A673 (cell line): Measurements from ENCODE around the gene VSIR. TPM values are rescaled to one million over a fixed set of nuclear protein-coding genes. Genes with fewer than 3 reads are reported as not detected.

ENCODE experiments used
- BruUV-seq: library from RNA; stranded (reverse); fragments of 400-500 nt; replicated peaks from 2 replicates; lab custom pipeline; 2021; lab: Mats Ljungman, UMichigan
- CTCF ChIA-PET: fragments of 300-600 bp; sonication (Branson Sonifier 250); formaldehyde crosslinking; loops from one replicate; lab custom pipeline; 2022; ENCODE audit warnings: antibody characterized with exemption; lab: Charles Lee
- POLR2A ChIA-PET: fragments of 300-600 bp; sonication (Branson Sonifier 250); formaldehyde crosslinking; loops from one replicate; lab custom pipeline; 2022; ENCODE audit warnings: antibody characterized with exemption; ENCODE audit not compliant: low non-redundant PET; lab: Charles Lee
- DNase-seq: peaks from one replicate; pipeline ENCODE4 v3.0.0-alpha.2; 2015; ENCODE audit warnings: low spot score
- H3K27ac ChIP-seq: fragments of 200-600 bp; sonication (generic); 2 replicates; pipeline ENCODE4 v1.5.1; 2016; ENCODE audit warnings: mixed run types, low read depth, mild to moderate bottlenecking, mixed read lengths, antibody characterized with exemption, low read length; ENCODE audit not compliant: poor library complexity, severe bottlenecking
- H3K27me3 ChIP-seq: fragments of 200-600 bp; sonication (generic); replicated peaks from 2 replicates; pipeline ENCODE4 v1.6.1; 2017; ENCODE audit warnings: mixed run types, low read depth, mild to moderate bottlenecking, mixed read lengths, antibody characterized with exemption, low read length; ENCODE audit not compliant: insufficient read depth, poor library complexity
- H3K36me3 ChIP-seq: fragments of 200-600 bp; sonication (generic); 2 replicates; pipeline ENCODE4 v1.6.1; 2016; ENCODE audit warnings: mixed run types, mild to moderate bottlenecking, mixed read lengths, antibody characterized with exemption, low read length; ENCODE audit not compliant: insufficient read depth, poor library complexity, severe bottlenecking
- H3K4me1 ChIP-seq: fragments of 200-600 bp; sonication (generic); 2 replicates; pipeline ENCODE4 v1.6.1; 2017; ENCODE audit warnings: mixed run types, mild to moderate bottlenecking, mixed read lengths, antibody characterized with exemption, low read length; ENCODE audit not compliant: insufficient read depth, poor library complexity, severe bottlenecking
- H3K4me3 ChIP-seq: fragments of 200-600 bp; sonication (generic); 2 replicates; pipeline ENCODE4 v1.5.1; 2016; ENCODE audit warnings: low read depth, mixed run types, mild to moderate bottlenecking, mixed read lengths, low read length; ENCODE audit not compliant: poor library complexity, severe bottlenecking
- H3K9me3 ChIP-seq: fragments of 200-600 bp; sonication (generic); 2 replicates; pipeline ENCODE4 v1.6.1; 2016; ENCODE audit warnings: mixed run types, low read depth, mild to moderate bottlenecking, mixed read lengths, antibody characterized with exemption, low read length; ENCODE audit not compliant: poor library complexity, severe bottlenecking
- EZH2 ChIP-seq: fragments of 200-600 bp; sonication (generic); IDR thresholded peaks from 2 replicates; pipeline ENCODE4 v1.6.1; 2017; ENCODE audit warnings: borderline replicate concordance, low read depth, mild to moderate bottlenecking, mixed read lengths, antibody characterized with exemption, low read length; ENCODE audit not compliant: poor library complexity, severe bottlenecking
- intact Hi-C: fragments of 100-400 bp; cut with micrococcal nuclease; formaldehyde crosslinking; loops from one replicate; pipeline ENCODE4 v1.10.0; 2022; ENCODE audit not compliant: unreplicated experiment
- total RNA-seq: library from RNA; stranded (reverse); gene quantifications from 2 replicates; pipeline ENCODE4 v1.2.3, GENCODE V29; 2021
- TF ChIP-seq, protein P1 (sequence below): fragments of 300-800, 200-600 bp; sonication (generic); conservative IDR thresholded peaks from 2 replicates; pipeline ENCODE4 v1.5.1; 2017; ENCODE audit warnings: low read depth, mild to moderate bottlenecking, antibody characterized with exemption, low read length, moderate library complexity, mixed read lengths

Gene VSIR
- total RNA-seq, 1 experiment from 2014 or later: not detected

DNA sequence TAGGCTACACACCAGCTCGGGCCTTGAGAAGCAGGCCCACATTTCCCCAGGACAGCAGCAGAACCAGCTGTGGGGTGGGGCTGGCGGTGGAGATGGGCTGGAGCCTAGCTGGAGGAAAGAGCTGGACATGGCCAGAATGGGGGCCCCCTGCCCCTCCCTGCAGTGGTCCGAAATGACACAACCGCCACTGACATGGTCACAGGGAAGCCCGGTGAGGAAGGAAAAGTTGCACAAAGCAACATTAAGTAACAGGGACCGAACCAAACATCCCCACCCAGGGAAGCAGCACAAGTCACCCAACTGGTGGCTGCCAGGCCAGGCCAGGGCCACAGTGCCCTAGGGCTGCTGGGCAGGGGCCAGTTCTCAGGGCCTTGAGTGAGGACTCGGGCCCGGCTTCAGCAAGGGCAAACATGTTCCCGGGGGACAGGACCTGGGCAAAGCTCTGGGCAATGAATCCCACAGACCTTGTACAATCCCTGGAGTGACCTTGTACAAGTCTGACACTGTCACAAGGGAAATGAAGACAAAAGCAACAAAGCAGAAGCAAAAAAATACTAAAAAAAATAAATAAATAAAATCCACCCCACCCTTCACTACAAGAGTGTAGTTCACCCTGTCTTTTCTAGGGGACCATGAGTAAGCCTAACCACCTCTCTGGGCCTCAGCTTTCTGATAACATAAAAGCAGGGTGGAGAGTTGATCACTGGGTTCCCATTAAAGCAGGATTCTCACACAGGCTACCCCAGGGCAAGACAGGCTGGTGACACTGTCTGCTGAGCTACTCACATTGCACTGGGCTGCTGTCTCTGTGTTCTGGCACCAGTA is 44.7 kb upstream of the VSIR start:
- POLR2A ChIA-PET: no interaction called here
- H3K36me3 ChIP-seq: peaks cover 85% of the 10 kb centered on the region
- intact Hi-C loops: no loop called here

DNA sequence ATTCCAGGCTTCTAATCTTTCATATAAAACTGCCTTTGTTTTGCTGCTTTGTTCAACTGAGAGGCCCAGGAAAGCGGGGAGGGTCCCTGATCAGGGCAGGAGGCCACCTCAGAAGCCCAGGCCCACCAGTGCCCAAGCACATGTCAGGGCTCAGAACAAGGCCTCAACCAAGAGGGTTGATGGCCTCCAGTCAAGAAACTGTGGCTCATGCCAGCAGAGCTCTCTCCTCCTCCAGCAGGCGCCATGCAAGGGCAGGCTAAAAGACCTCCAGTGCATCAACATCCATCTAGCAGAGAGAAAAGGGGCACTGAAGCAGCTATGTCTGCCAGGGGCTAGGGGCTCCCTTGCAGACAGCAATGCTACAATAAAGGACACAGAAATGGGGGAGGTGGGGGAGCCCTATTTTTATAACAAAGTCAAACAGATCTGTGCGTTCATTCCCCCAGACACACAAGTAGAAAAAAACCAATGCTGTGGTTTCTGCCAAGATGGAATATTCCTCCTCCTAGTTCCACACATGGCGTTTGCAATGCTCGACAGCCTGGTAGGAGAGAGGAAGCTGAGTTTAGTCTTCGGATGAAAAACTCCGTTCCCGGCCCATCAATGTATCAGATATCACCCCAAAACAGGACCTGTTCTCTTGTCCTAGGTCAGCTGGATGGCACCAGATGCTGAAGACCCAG is 43.8 kb upstream of the VSIR start:
- ChIA-PET CTCF (no interaction called here), POLR2A (no interaction called here)
- H3K27me3 ChIP-seq: no peaks in the 10 kb centered on the region
- no peak overlapping the region for H3K27ac ChIP-seq
- H3K9me3 ChIP-seq: no peaks in the 10 kb centered on the region
- no peak overlapping the region for H3K4me3 ChIP-seq
- BruUV-seq: TSS peak; percentile 89
- no peak for TF ChIP-seq EZH2
- TF ChIP-seq, protein P1, sequence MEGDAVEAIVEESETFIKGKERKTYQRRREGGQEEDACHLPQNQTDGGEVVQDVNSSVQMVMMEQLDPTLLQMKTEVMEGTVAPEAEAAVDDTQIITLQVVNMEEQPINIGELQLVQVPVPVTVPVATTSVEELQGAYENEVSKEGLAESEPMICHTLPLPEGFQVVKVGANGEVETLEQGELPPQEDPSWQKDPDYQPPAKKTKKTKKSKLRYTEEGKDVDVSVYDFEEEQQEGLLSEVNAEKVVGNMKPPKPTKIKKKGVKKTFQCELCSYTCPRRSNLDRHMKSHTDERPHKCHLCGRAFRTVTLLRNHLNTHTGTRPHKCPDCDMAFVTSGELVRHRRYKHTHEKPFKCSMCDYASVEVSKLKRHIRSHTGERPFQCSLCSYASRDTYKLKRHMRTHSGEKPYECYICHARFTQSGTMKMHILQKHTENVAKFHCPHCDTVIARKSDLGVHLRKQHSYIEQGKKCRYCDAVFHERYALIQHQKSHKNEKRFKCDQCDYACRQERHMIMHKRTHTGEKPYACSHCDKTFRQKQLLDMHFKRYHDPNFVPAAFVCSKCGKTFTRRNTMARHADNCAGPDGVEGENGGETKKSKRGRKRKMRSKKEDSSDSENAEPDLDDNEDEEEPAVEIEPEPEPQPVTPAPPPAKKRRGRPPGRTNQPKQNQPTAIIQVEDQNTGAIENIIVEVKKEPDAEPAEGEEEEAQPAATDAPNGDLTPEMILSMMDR: no peak
- peaks cover 82% of the 10 kb centered on the region for H3K36me3 ChIP-seq
- DNase-seq: no peak
- intact Hi-C loops: no loop called here
- no peaks in the 10 kb centered on the region for H3K4me1 ChIP-seq

More for the DNA sequence above, 44.7 kb upstream of the VSIR start:
- no peaks in the 10 kb centered on the region for H3K9me3 ChIP-seq
- TF ChIP-seq, protein P1: no peak
- TF ChIP-seq EZH2: no peak
- H3K27ac ChIP-seq: no peak overlapping the region
- no peak for DNase-seq
- H3K4me1 ChIP-seq: no peaks in the 10 kb centered on the region
- H3K27me3 ChIP-seq: no peaks in the 10 kb centered on the region
- no peak overlapping the region for H3K4me3 ChIP-seq
- BruUV-seq: no TSS peak
- CTCF ChIA-PET: interaction anchor here (1.2 kb wide), 1 partner anchor 78 kb away, joined by 3 read pairs; no protein-coding TSS in a partner anchor

DNA sequence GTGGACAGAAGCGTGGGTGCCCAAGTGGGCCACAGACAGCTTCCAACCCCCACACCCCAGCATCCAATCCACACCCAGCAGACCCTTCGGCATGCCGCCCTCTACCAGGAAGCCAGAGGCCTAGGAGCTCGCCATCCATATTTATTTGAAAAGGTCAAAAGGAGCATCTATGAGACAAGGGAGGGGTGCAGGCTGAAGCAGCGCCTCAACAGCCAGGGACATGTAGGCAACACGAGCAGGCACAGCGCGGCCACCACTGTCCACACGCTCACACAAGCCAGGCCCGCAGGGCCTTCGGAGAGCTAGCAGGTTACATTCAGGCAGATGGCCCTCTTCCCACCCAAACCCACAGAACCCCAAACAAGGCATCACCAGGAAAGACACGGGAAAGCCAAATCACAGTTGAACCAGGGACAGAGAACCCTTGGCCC is 43.1 kb upstream of the VSIR start:
- Histone ChIP-seq H3K4me3 (no peak overlapping the region), H3K4me1 (no peaks in the 10 kb centered on the region), H3K27me3 (no peaks in the 10 kb centered on the region), H3K36me3 (peaks cover 75% of the 10 kb centered on the region), H3K9me3 (no peaks in the 10 kb centered on the region), H3K27ac (no peak overlapping the region)
- POLR2A ChIA-PET: no interaction called here
- CTCF ChIA-PET: no interaction called here
- TF ChIP-seq, protein P1: no peak
- no peak for TF ChIP-seq EZH2
- intact Hi-C loops: no loop called here
- no peak for DNase-seq
- BruUV-seq: no TSS peak
